CD14-positive monocyte (primary cell): Measurements from ENCODE around the gene RPS4Y1. TPM values are rescaled to one million over a fixed set of nuclear protein-coding genes. Genes with fewer than 3 reads are reported as not detected.
A peak's percentile ranks its signal among the peaks of the same experiment; 100 is the strongest.
"Not testable (repeated sequence)": the region's sequence is repeated elsewhere in the genome, so short reads cannot be mapped to it uniquely, and the experiment has no call there.

Experiments
- DNase-seq, 3 donors: peaks; one replicate each; pipeline ENCODE4 v3.0.0-alpha.2; 2011 to 2022
- H2AFZ ChIP-seq: 2 replicates; pipeline ENCODE4 v1.6.0; 2012; ENCODE audit warnings: mild to moderate bottlenecking, low read depth, low read length, inconsistent platforms; ENCODE audit not compliant: insufficient read depth, poor library complexity, severe bottlenecking
- H3K27ac ChIP-seq, 2 donors: 1 replicate in 1 of 2; 2 replicates in 1 of 2; pipeline ENCODE4 v1.5.1; 2012 to 2013; ENCODE audit warnings: low read length in 2 of 2, control low read depth in 1 of 2, inconsistent platforms in 1 of 2, low read depth in 1 of 2, mild to moderate bottlenecking in 1 of 2
- H3K27me3 ChIP-seq, 2 donors: one replicate each; pipeline versions ENCODE4 v1.6.0 to v1.6.1; 2011 to 2013; ENCODE audit warnings: low read length in 2 of 2; ENCODE audit not compliant: control insufficient read depth in 2 of 2, insufficient read depth in 2 of 2
- H3K36me3 ChIP-seq, 2 donors: replicated peaks in 1 of 2; 1 replicate in 1 of 2; 2 replicates in 1 of 2; pipeline versions ENCODE4 v1.5.1 to v1.6.1; 2012 to 2013; ENCODE audit warnings: low read length in 2 of 2, control low read depth in 1 of 2, inconsistent platforms in 1 of 2, mild to moderate bottlenecking in 1 of 2; ENCODE audit not compliant: insufficient read depth in 2 of 2, control insufficient read depth in 1 of 2
- H3K4me1 ChIP-seq, 2 donors: 1 replicate in 1 of 2; 2 replicates in 1 of 2; pipeline versions ENCODE4 v1.5.1 to v1.6.1; 2012 to 2013; ENCODE audit warnings: low read length in 2 of 2, control low read depth in 1 of 2, inconsistent platforms in 1 of 2, mild to moderate bottlenecking in 1 of 2, moderate library complexity in 1 of 2; ENCODE audit not compliant: insufficient read depth in 2 of 2, control insufficient read depth in 1 of 2
- H3K4me2 ChIP-seq: replicated peaks from 2 replicates; pipeline ENCODE3; 2012; ENCODE audit warnings: low read length, moderate library complexity, mild to moderate bottlenecking; ENCODE audit not compliant: poor library complexity, severe bottlenecking; ENCODE audit errors: extremely low read depth
- H3K4me3 ChIP-seq, 3 experiments: fragments of 200-600 bp in 1 of 3; sonication (generic) in 1 of 3; replicated peaks in 1 of 3; 1 replicate in 2 of 3; 2 replicates in 1 of 3; pipeline ENCODE4 v1.5.1; 2011 to 2013; ENCODE audit warnings: low read length in 3 of 3, mild to moderate bottlenecking in 3 of 3, control low read depth in 2 of 3, low read depth in 2 of 3, inconsistent platforms in 1 of 3, moderate library complexity in 1 of 3
- H3K79me2 ChIP-seq: 2 replicates; pipeline ENCODE4 v1.6.0; 2012; ENCODE audit warnings: mild to moderate bottlenecking, control low read depth, inconsistent platforms, low read length, moderate library complexity; ENCODE audit not compliant: insufficient read depth
- H3K9ac ChIP-seq: 2 replicates; pipeline ENCODE4 v1.6.0; 2017; ENCODE audit warnings: low read length, mild to moderate bottlenecking; ENCODE audit not compliant: insufficient read depth, poor library complexity, severe bottlenecking
- H3K9me3 ChIP-seq, 2 donors: replicated peaks in 1 of 2; 1 replicate in 1 of 2; 2 replicates in 1 of 2; pipeline versions ENCODE4 v1.5.1 to v1.6.1; 2012 to 2013; ENCODE audit warnings: low read length in 2 of 2, control low read depth in 1 of 2; ENCODE audit not compliant: control insufficient read depth in 1 of 2, insufficient read depth in 1 of 2
- H4K20me1 ChIP-seq: 2 replicates; pipeline ENCODE4 v1.6.0; 2012; ENCODE audit warnings: mild to moderate bottlenecking, low read length, control low read depth, moderate library complexity; ENCODE audit not compliant: insufficient read depth
- H3K27ac Mint-ChIP-seq, 7 donors: one replicate each; pipeline ENCODE4 v1.8.0; 2020; ENCODE audit warnings: mild to moderate bottlenecking in 7 of 7, mixed read lengths in 7 of 7, moderate library complexity in 6 of 7, inconsistent platforms in 2 of 7
- H3K27me3 Mint-ChIP-seq, 3 donors: one replicate each; pipeline ENCODE4 v1.8.0; 2021 to 2022; ENCODE audit warnings: low read depth in 3 of 3, mild to moderate bottlenecking in 3 of 3, mixed read lengths in 3 of 3, moderate library complexity in 3 of 3, inconsistent platforms in 1 of 3
- H3K36me3 Mint-ChIP-seq, 2 donors: one replicate each; pipeline ENCODE4 v1.8.0; 2020; ENCODE audit warnings: mixed read lengths in 2 of 2, inconsistent platforms in 1 of 2, mild to moderate bottlenecking in 1 of 2
- H3K4me1 Mint-ChIP-seq: one replicate; pipeline ENCODE4 v1.8.0; 2020; ENCODE audit warnings: mild to moderate bottlenecking, mixed read lengths
- H3K4me3 Mint-ChIP-seq, 2 donors: one replicate each; pipeline ENCODE4 v1.8.0; 2020; ENCODE audit warnings: mild to moderate bottlenecking in 2 of 2, mixed read lengths in 2 of 2, moderate library complexity in 1 of 2
- H3K9me3 Mint-ChIP-seq, 7 donors: one replicate each; pipeline ENCODE4 v1.8.0; 2020 to 2022; ENCODE audit warnings: mixed read lengths in 7 of 7, mild to moderate bottlenecking in 6 of 7, moderate library complexity in 6 of 7, inconsistent platforms in 2 of 7
- WGBS: methylation state at CpG from one replicate; pipeline ENCODE4 v1.1.5; 2013; ENCODE audit warnings: missing lambda C conversion rate; ENCODE audit not compliant: insufficient coverage; 5-methylcytosine and 5-hydroxymethylcytosine counted together
- intact Hi-C, 2 donors: fragments of 100-400 bp; cut with micrococcal nuclease; formaldehyde crosslinking; loops; one replicate each; pipeline versions ENCODE4 v1.15.0 to v1.15.1; 2023
- polyA plus RNA-seq, 3 donors: library from polyadenylated mRNA; depleted of rRNA in 1 of 3; unstranded in 2 of 3; stranded (reverse) in 1 of 3; fragments of 300-500 nt in 2 of 3; fragments of >200 nt in 1 of 3; fragmentation: Illumina TruSeq in 2 of 3; gene quantifications; 1 replicate in 2 of 3; 2 replicates in 1 of 3; pipeline ENCODE4 v1.2.3, GENCODE V29; 2012 to 2021
- TF ChIP-seq, protein P1 (sequence below): fragments of 200-600 bp; IDR thresholded peaks from one replicate; pipeline ENCODE4 v1.8.0; 2022; ENCODE audit warnings: antibody characterized with exemption, mild to moderate bottlenecking

RPS4Y1 gene
- polyA plus RNA-seq, 3 donors, result not detected

DNA sequence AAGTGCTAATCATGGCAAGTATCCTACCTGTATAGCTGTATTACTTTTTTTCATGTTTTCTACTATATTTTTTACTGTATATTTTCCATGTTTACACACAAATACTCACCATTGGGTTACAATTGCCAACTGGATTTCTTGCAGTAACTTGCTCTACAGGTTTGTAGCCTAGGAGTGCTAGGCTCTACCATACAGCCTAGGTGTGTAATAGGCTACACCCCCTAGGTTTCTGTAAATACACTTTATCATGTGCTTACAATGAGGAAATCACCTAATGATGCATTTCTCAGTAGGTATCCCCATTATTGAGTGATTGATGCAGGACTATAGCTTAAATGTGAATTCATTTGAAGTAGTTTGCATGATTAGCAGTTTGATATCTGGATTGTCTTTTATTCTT is 43.4 kb upstream of the RPS4Y1 start:
- Histone ChIP-seq H3K79me2 (no peaks in the 10 kb centered on the region), H3K27me3 (no peaks in the 10 kb centered on the region), H3K36me3 (no peaks in the 10 kb centered on the region), H3K27ac (no peak overlapping the region), H3K9ac (no peak overlapping the region), H3K4me3 (no peak overlapping the region), H2AFZ (no peak overlapping the region), H3K4me2 (no peak overlapping the region), H3K9me3 (no peaks in the 10 kb centered on the region), H4K20me1 (no peaks in the 10 kb centered on the region), H3K4me1 (no peaks in the 10 kb centered on the region)
- Mint-ChIP-seq H3K4me3 (no peak overlapping the region), H3K4me1 (peaks cover 2% of the 10 kb centered on the region), H3K27ac (no peak overlapping the region), H3K36me3 (no peaks in the 10 kb centered on the region), H3K9me3 (no peaks in the 10 kb centered on the region), H3K27me3 (peaks cover 0 to 3% (median 2%) of the 10 kb centered on the region in 3 donors)
- intact Hi-C loops, result no loop called here
- DNase-seq, result no peak
- TF ChIP-seq, protein P1, sequence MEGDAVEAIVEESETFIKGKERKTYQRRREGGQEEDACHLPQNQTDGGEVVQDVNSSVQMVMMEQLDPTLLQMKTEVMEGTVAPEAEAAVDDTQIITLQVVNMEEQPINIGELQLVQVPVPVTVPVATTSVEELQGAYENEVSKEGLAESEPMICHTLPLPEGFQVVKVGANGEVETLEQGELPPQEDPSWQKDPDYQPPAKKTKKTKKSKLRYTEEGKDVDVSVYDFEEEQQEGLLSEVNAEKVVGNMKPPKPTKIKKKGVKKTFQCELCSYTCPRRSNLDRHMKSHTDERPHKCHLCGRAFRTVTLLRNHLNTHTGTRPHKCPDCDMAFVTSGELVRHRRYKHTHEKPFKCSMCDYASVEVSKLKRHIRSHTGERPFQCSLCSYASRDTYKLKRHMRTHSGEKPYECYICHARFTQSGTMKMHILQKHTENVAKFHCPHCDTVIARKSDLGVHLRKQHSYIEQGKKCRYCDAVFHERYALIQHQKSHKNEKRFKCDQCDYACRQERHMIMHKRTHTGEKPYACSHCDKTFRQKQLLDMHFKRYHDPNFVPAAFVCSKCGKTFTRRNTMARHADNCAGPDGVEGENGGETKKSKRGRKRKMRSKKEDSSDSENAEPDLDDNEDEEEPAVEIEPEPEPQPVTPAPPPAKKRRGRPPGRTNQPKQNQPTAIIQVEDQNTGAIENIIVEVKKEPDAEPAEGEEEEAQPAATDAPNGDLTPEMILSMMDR, result no peak

DNA sequence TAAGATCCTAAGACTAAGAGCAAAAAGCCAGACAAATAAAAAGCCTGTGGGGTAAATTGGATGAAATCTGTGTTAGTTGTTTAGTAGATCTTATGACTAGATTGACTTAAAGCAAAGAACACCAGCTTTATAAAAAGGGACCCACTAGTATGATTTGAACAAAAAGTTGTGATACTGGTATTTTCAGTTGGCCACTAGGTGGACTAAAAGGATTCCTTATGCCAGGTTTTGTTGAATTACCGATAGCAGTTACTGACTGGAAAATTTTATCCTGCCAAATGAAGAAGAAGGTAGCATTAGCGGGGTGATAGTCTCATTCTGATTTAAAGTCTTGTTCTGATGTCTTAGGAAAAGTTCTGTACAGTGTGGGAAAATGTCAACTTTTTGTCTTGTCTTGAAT is 41.2 kb upstream of the RPS4Y1 start:
- H2AFZ ChIP-seq, result no peak overlapping the region
- Mint-ChIP-seq H3K9me3 (no peaks in the 10 kb centered on the region), H3K27me3 (peaks cover 0 to 9% (median 2%) of the 10 kb centered on the region in 3 donors), H3K4me3 (no peak overlapping the region), H3K36me3 (no peaks in the 10 kb centered on the region), H3K27ac (no peak overlapping the region), H3K4me1 (peaks cover 2% of the 10 kb centered on the region)
- H3K4me1 ChIP-seq, result no peaks in the 10 kb centered on the region
- H3K9me3 ChIP-seq, result no peaks in the 10 kb centered on the region
- DNase-seq, result no peak
- H3K9ac ChIP-seq, result no peak overlapping the region
- H4K20me1 ChIP-seq, result no peaks in the 10 kb centered on the region
- no peaks in the 10 kb centered on the region for H3K79me2 ChIP-seq
- H3K4me3 ChIP-seq, result no peak overlapping the region
- H3K36me3 ChIP-seq, result no peaks in the 10 kb centered on the region
- no CpG with 5 or more reads among the region's 2 CpGs for WGBS
- intact Hi-C loops, result no loop called here
- no peaks in the 10 kb centered on the region for H3K27me3 ChIP-seq
- TF ChIP-seq, protein P1, result peak; percentile 40
- H3K4me2 ChIP-seq, result no peak overlapping the region
- no peak overlapping the region for H3K27ac ChIP-seq

DNA sequence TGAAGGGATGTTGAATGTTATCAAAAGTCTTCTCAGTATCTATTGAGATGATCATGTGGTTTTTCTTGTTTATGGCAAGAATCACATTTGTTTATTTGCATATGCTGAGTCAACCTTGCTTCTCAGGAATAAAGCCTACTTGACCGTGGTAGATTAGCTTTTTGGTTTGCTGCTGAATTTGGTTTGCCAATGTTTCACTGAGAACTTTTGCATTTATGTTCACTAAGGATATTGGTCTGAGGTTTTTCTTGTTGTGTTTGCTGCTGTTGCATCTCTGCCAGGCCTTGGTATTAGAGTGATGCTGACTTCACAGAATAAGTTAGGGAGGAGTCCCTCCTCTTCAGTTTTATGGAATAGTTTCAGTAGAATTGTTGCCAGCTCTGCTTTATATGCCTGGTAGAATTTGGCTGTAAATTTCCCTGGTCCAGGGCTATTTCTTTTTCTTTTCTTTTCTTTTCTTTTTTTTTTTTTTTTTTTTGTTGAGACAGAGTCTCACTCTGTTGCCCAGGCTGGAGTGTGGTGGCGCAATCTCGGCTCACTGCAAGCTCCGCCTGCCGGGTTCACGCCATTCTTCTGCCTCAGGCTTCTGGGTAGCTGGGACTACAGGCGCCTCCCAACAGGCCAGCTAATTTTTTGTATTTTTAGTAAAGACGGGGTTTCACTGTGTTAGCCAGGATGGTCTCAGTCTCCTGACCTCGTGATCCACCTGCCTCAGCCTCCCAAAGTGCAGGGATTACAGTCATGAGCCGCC is 24.1 kb upstream of the RPS4Y1 start:
- H4K20me1 ChIP-seq, H3K36me3 Mint-ChIP-seq, H3K36me3 ChIP-seq, H3K4me3 ChIP-seq, H3K9ac ChIP-seq, H3K4me1 Mint-ChIP-seq, intact Hi-C loops, H3K27me3 ChIP-seq, H3K4me2 ChIP-seq, H3K27ac Mint-ChIP-seq, H3K79me2 ChIP-seq, H2AFZ ChIP-seq, DNase-seq, H3K27ac ChIP-seq, H3K4me1 ChIP-seq, H3K9me3 Mint-ChIP-seq, H3K9me3 ChIP-seq, H3K27me3 Mint-ChIP-seq, H3K4me3 Mint-ChIP-seq: not testable (repeated sequence)
- WGBS, result no CpG with 5 or more reads among the region's 10 CpGs
